BJ (cell line): ENCODE results near the gene SPPL2C. TPM values are rescaled to one million over a fixed set of nuclear protein-coding genes. Genes with fewer than 3 reads are reported as not detected.

Source experiments
- CTCF ChIA-PET: fragments of 350-600 bp; formaldehyde crosslinking; extraction: SDS; loops from one replicate; lab custom pipeline; 2021; ENCODE audit warnings: antibody characterized with exemption, inconsistent platforms; lab: Yijun Ruan, JAX
- POLR2A ChIA-PET: fragments of 300-600 bp; sonication (Branson Sonifier 250); formaldehyde crosslinking; extraction: SDS; loops from one replicate; lab custom pipeline; 2021; ENCODE audit warnings: antibody characterized with exemption; lab: Charles Lee
- DNase-seq: peaks from one replicate; pipeline ENCODE4 v3.0.0-alpha.2; 2011; ENCODE audit warnings: low read depth
- H3K27me3 ChIP-seq: 2 replicates; pipeline ENCODE4 v1.6.0; 2011; ENCODE audit warnings: low read length; ENCODE audit not compliant: control insufficient read depth, insufficient read depth
- H3K36me3 ChIP-seq: 2 replicates; pipeline ENCODE4 v1.5.1; 2011; ENCODE audit warnings: low read length; ENCODE audit not compliant: control insufficient read depth, insufficient read depth
- H3K4me3 ChIP-seq: 2 replicates; pipeline ENCODE4 v1.5.1; 2011; ENCODE audit warnings: low read depth, mild to moderate bottlenecking, control low read depth, low read length
- polyA plus RNA-seq: library from polyadenylated mRNA; depleted of rRNA; stranded (reverse); fragments of >200 nt; gene quantifications from 2 replicates; pipeline ENCODE4 v1.2.3, GENCODE V29; 2011
- TF ChIP-seq, protein P1 (sequence below): IDR thresholded peaks from 2 replicates; pipeline ENCODE4 v1.5.1; 2011; ENCODE audit warnings: low read depth, mild to moderate bottlenecking, control low read depth, inconsistent platforms, low read length, moderate library complexity; ENCODE audit not compliant: insufficient read depth

Gene SPPL2C
- polyA plus RNA-seq, 1 experiment: not detected

DNA sequence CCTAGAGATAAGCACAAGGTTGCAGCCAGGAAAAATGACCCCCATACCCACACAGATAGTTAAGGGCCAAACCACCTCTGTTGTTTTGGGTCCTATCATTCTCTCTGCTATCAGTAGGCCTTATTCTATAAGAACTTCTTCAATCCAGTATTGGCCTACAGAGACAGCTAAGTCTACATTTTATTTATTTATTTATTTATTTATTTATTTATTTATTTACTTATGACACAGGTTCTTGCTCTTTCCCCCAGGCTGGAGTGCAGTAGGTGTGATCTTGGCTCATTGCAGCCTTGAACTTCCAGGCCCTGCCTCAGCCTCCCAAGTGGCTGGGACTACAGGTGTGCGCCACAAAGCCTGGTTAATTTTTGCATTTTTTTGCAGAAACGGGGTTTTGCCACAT is 42.2 kb downstream of the SPPL2C start:
- no peak for DNase-seq
- Histone ChIP-seq H3K4me3 (no peak overlapping the region), H3K27me3 (0 out of 2 replicates have a peak, but pooled peaks cover 3% of the 10 kb centered on the region), H3K36me3 (no peaks in the 10 kb centered on the region)
- TF ChIP-seq, protein P1, sequence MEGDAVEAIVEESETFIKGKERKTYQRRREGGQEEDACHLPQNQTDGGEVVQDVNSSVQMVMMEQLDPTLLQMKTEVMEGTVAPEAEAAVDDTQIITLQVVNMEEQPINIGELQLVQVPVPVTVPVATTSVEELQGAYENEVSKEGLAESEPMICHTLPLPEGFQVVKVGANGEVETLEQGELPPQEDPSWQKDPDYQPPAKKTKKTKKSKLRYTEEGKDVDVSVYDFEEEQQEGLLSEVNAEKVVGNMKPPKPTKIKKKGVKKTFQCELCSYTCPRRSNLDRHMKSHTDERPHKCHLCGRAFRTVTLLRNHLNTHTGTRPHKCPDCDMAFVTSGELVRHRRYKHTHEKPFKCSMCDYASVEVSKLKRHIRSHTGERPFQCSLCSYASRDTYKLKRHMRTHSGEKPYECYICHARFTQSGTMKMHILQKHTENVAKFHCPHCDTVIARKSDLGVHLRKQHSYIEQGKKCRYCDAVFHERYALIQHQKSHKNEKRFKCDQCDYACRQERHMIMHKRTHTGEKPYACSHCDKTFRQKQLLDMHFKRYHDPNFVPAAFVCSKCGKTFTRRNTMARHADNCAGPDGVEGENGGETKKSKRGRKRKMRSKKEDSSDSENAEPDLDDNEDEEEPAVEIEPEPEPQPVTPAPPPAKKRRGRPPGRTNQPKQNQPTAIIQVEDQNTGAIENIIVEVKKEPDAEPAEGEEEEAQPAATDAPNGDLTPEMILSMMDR: no peak
- POLR2A ChIA-PET: no interaction called here
- CTCF ChIA-PET: no interaction called here

DNA sequence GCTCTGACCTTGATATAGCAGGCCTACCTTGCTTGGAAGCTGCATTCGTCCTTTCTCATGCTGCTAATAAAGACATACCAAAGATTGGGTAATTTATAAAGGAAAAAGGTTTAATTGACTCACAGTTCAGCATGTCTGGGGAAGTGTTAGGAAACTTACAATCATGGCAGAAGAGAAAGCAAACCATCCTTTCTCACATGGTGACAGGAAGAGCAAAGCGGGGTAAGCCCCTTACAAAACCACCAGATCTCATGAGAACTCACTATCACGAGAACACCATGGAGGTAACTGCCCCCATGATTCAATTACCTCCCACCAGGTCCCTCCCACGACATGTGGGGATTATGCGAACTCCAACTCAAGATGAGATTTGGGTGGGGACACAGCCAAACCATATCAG is 43.7 kb downstream of the SPPL2C start:
- TF ChIP-seq, protein P1: no peak
- H3K27me3 ChIP-seq: no peaks in the 10 kb centered on the region
- H3K4me3 ChIP-seq: no peak overlapping the region
- no peak for DNase-seq
- CTCF ChIA-PET: interaction anchor here (1.4 kb wide), 1 partner anchor 61 kb away, joined by 5 read pairs; no protein-coding TSS in a partner anchor
- POLR2A ChIA-PET: no interaction called here
- no peaks in the 10 kb centered on the region for H3K36me3 ChIP-seq

DNA sequence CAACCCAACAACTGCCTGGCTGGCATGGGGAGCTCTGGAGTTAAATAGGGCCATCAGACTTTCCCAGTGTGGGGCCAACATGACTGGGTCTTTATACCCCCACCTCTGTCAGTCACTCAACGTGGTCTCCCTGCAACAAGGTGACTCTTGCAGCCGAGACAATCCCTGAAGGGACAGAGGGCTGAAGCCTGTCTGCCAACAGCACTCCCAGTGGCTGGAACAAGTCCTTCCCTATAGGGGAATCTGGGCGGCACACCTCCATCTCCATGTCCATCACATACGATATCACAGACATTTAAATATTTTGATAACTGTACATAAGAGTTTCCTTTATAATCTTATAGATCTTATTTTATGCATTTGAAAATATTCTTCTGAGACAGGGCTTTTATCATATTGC is 44.9 kb downstream of the SPPL2C start:
- ChIA-PET POLR2A (no interaction called here), CTCF (no interaction called here)
- TF ChIP-seq, protein P1: no peak
- no peaks in the 10 kb centered on the region for H3K36me3 ChIP-seq
- no peak overlapping the region for H3K4me3 ChIP-seq
- no peak for DNase-seq
- no peaks in the 10 kb centered on the region for H3K27me3 ChIP-seq

DNA sequence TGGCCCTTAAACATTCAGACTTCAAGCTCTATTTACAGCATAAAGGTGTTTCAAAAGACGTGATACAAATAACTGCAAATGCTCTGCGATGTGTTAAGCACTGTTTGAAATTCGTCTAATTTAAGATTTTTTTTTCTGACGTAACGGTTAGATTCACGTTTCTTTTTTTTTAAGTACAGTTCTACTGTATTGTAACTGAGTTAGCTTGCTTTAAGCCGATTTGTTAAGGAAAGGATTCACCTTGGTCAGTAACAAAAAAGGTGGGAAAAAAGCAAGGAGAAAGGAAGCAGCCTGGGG is 49.0 kb downstream of the SPPL2C start:
- H3K36me3 ChIP-seq: no peaks in the 10 kb centered on the region
- H3K27me3 ChIP-seq: peaks cover 24% of the 10 kb centered on the region
- no peak for DNase-seq
- ChIA-PET POLR2A (interaction anchor here (0.7 kb wide), 1 partner anchor 44 kb away, joined by 5 read pairs; no protein-coding TSS in a partner anchor), CTCF (interaction anchor here (0.7 to 2.5 kb wide), 6 partner anchors 9 to 266 kb away, joined by 3 to 11 read pairs (median 4); no protein-coding TSS in a partner anchor)
- TF ChIP-seq, protein P1: no peak
- H3K4me3 ChIP-seq: peak overlapping the region; percentile 44

DNA sequence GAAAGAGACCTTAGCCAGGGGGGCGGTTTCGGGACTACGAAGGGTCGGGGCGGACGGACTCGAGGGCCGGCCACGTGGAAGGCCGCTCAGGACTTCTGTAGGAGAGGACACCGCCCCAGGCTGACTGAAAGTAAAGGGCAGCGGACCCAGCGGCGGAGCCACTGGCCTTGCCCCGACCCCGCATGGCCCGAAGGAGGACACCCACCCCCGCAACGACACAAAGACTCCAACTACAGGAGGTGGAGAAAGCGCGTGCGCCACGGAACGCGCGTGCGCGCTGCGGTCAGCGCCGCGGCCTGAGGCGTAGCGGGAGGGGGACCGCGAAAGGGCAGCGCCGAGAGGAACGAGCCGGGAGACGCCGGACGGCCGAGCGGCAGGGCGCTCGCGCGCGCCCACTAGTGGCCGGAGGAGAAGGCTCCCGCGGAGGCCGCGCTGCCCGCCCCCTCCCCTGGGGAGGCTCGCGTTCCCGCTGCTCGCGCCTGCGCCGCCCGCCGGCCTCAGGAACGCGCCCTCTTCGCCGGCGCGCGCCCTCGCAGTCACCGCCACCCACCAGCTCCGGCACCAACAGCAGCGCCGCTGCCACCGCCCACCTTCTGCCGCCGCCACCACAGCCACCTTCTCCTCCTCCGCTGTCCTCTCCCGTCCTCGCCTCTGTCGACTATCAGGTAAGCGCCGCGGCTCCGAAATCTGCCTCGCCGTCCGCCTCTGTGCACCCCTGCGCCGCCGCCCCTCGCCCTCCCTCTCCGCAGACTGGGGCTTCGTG is 49.5 kb downstream of the SPPL2C start, which contains the start of gene MAPT:
Gene MAPT, plus strand, starts transcription at position 533 of the 763 bp plus-strand sequence. CDS start 67,784 bp downstream, outside the sequence.
- Histone ChIP-seq H3K36me3 (no peaks in the 10 kb centered on the region), H3K27me3 (peaks cover 28% of the 10 kb centered on the region), H3K4me3 (peak within 1 kb of the TSS; percentile 64)
- CTCF ChIA-PET: interaction anchor here (0.6 to 2.5 kb wide), 7 partner anchors 9 to 1331 kb away, joined by 3 to 11 read pairs (median 3); no protein-coding TSS in a partner anchor
- DNase-seq: peak; percentile 50
- TF ChIP-seq, protein P1: peak; percentile 52
- POLR2A ChIA-PET: interaction anchor here (0.7 kb wide), 1 partner anchor 44 kb away, joined by 5 read pairs; no protein-coding TSS in a partner anchor
